Measurements from ENCODE around the gene MAP7D2. TPM values are rescaled to one million over a fixed set of nuclear protein-coding genes. Genes with fewer than 3 reads are reported as not detected.
A peak's percentile ranks its signal among the peaks of the same experiment; 100 is the strongest.

MAP7D2 gene
- total and polyA plus RNA-seq, 2 donors from 2014 or later: 0.76 to 3.6 TPM

DNA sequence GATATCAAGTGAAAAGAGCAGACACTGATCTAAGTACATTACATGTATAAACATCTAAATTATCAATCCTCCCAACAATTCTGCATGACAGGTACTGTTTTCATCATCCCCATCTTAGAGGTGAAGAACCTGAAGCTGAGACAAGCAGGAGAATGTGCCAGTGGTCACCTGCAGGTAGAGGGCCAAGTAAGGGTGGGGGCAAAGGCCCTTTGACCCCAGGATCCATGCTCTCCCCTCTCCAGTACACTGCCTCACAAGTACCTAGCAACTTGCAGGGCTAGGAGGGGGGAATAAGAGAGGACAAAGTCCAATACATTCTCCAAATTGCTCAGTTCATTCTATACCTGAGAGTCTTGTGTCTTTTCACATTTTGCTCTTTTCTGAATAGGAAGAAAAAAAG lies 8.3 kb upstream of the MAP7D2 start:
- Histone ChIP-seq H3K9ac (ENCODE audit: low read length in 3 of 3) (no peak overlapping the region), H3K9me3 (ENCODE audit: control insufficient read depth in 2 of 3, insufficient read depth in 1 of 3, low read length in 3 of 3) (no peaks in the 10 kb centered on the region), H3K4me3 (ENCODE audit: low read length in 3 of 3) (no peak overlapping the region), H3K27me3 (ENCODE audit: control insufficient read depth, insufficient read depth, low read length) (no peaks in the 10 kb centered on the region), H3K4me1 (ENCODE audit: control insufficient read depth in 2 of 3, insufficient read depth in 2 of 3, low read depth in 1 of 3, low read length in 3 of 3) (no peaks in the 10 kb centered on the region), H3K36me3 (ENCODE audit: control insufficient read depth in 2 of 3, insufficient read depth in 3 of 3, low read length in 3 of 3) (peaks cover 0 to 3% (median 0%) of the 10 kb centered on the region in 3 donors), H3K27ac (ENCODE audit: low read depth in 2 of 2, low read length in 2 of 2) (no peak overlapping the region)
- DNase-seq: no peak
- TF ChIP-seq, protein P1, sequence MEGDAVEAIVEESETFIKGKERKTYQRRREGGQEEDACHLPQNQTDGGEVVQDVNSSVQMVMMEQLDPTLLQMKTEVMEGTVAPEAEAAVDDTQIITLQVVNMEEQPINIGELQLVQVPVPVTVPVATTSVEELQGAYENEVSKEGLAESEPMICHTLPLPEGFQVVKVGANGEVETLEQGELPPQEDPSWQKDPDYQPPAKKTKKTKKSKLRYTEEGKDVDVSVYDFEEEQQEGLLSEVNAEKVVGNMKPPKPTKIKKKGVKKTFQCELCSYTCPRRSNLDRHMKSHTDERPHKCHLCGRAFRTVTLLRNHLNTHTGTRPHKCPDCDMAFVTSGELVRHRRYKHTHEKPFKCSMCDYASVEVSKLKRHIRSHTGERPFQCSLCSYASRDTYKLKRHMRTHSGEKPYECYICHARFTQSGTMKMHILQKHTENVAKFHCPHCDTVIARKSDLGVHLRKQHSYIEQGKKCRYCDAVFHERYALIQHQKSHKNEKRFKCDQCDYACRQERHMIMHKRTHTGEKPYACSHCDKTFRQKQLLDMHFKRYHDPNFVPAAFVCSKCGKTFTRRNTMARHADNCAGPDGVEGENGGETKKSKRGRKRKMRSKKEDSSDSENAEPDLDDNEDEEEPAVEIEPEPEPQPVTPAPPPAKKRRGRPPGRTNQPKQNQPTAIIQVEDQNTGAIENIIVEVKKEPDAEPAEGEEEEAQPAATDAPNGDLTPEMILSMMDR (IDR thresholded peaks at IDR 0.05; ENCODE audit: borderline replicate concordance, extremely low read depth, insufficient read depth): no peak
- FAIRE-seq: no peak
- intact Hi-C loops (cut with DNase I): no loop called here

DNA sequence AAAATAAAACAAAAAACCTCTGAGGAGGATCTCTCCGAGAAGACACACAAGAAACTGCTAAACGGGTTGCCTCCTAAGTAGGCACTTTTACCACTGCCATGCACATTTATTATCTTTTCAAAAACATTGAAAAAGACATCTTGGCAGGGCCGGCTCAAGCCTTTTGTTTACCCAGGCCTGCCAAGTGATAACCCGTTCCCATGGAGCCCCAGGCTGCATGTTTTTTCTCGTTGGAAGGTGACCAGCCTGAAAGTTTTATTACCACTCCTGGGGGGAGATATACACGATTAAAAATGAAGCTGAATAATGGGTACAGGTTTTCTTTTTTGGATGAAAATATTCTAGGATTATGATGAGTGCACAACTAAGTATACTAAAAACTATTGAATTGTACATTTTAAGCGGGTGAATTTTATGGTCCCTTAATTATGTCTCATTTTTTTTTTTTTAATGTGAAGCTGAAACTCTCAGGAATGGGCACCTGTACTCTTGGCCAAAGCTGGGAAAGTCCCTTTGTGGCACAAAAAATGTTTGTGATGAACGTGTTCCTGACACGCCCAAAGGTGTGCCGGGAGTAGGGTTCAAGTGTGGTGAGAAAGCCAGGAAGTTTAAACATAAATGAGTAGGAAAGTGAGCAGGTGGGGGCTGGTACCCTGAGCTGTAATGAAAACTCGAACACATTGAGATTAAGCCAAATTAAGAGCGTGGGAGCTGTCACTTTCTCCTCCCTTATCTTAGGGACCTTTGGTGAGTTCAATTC lies 1.5 kb upstream of the MAP7D2 start:
- TF ChIP-seq, protein P1 (IDR thresholded peaks at IDR 0.05; ENCODE audit: borderline replicate concordance, extremely low read depth, insufficient read depth): no peak
- no peak for DNase-seq
- no peaks in the 10 kb centered on the region for H3K36me3 ChIP-seq (ENCODE audit: control insufficient read depth in 2 of 3, insufficient read depth in 3 of 3, low read length in 3 of 3)
- FAIRE-seq: no peak
- H3K27me3 ChIP-seq (ENCODE audit: control insufficient read depth, insufficient read depth, low read length): peaks cover 17% of the 10 kb centered on the region
- no peaks in the 10 kb centered on the region for H3K4me1 ChIP-seq (ENCODE audit: control insufficient read depth in 2 of 3, insufficient read depth in 2 of 3, low read depth in 1 of 3, low read length in 3 of 3)
- H3K9me3 ChIP-seq (ENCODE audit: control insufficient read depth in 2 of 3, insufficient read depth in 1 of 3, low read length in 3 of 3): no peaks in the 10 kb centered on the region
- intact Hi-C loops (cut with DNase I): no loop called here
- no peak overlapping the region for H3K27ac ChIP-seq (ENCODE audit: low read depth in 2 of 2, low read length in 2 of 2)
- H3K9ac ChIP-seq (ENCODE audit: low read length in 3 of 3): no peak overlapping the region
- no peak overlapping the region for H3K4me3 ChIP-seq (ENCODE audit: low read length in 3 of 3)

DNA sequence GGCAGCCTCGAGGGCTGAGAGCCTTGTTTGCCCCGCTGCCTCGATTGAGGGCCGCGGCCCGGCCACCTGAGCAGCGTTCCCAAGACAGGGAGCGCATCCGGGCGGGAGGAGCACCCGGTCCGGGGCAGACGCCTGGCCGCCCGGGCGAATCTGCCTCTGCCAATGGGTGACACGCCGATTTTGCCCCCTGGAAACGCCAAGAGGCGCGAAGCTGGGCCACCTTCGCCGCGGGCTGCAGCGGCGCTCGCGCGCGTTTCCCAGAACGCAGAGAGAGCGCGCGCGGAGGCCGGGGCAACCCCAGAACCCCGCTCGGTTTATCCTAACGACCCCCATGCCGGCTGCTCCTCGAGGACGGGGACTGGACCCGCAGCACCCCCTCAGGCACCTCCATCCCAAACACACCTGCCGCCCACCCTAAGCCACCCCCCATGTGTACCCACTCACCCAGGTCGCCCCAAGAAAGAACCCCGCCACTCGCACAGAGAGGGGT lies 575 bp downstream of the MAP7D2 start:
- no peaks in the 10 kb centered on the region for H3K4me1 ChIP-seq (ENCODE audit: control insufficient read depth in 2 of 3, insufficient read depth in 2 of 3, low read depth in 1 of 3, low read length in 3 of 3)
- DNase-seq: peak in 1 of 5 donors; percentile 39
- H3K36me3 ChIP-seq (ENCODE audit: control insufficient read depth in 2 of 3, insufficient read depth in 3 of 3, low read length in 3 of 3): no peaks in the 10 kb centered on the region
- peaks cover 17% of the 10 kb centered on the region for H3K27me3 ChIP-seq (ENCODE audit: control insufficient read depth, insufficient read depth, low read length)
- H3K9ac ChIP-seq (ENCODE audit: low read length in 3 of 3): no peak overlapping the region
- intact Hi-C loops (cut with DNase I): no loop called here
- TF ChIP-seq, protein P1 (IDR thresholded peaks at IDR 0.05; ENCODE audit: borderline replicate concordance, extremely low read depth, insufficient read depth): no peak
- H3K27ac ChIP-seq (ENCODE audit: low read depth in 2 of 2, low read length in 2 of 2): no peak overlapping the region
- FAIRE-seq: no peak
- no peaks in the 10 kb centered on the region for H3K9me3 ChIP-seq (ENCODE audit: control insufficient read depth in 2 of 3, insufficient read depth in 1 of 3, low read length in 3 of 3)
- H3K4me3 ChIP-seq (ENCODE audit: low read length in 3 of 3): peak overlapping the region in 1 of 3 donors; percentile 29

Data from kidney (tissue), 14 donors.